GM23338 (cell line): ENCODE measurements around the gene NF1. TPM values are rescaled to one million over a fixed set of nuclear protein-coding genes. Genes with fewer than 3 reads are reported as not detected.
"Not testable (repeated sequence)": the region's sequence is repeated elsewhere in the genome, so short reads cannot be mapped to it uniquely, and the experiment has no call there.

ENCODE experiments used
- ATAC-seq: fragments of 200-7000 bp; cut with Tn5 transposase; 3 replicates; pipeline ENCODE4 v1.9.1; 2020
- DNase-seq: peaks from one replicate; pipeline ENCODE4 v3.0.0-alpha.2; 2015; ENCODE audit warnings: low spot score
- H2AFZ ChIP-seq: fragments of 200-600 bp; sonication (generic); 2 replicates; pipeline ENCODE4 v1.8.0; 2016; ENCODE audit warnings: antibody characterized with exemption, mild to moderate bottlenecking, moderate library complexity
- H3F3A ChIP-seq: fragments of 200-600 bp; sonication (generic); replicated peaks from 2 replicates; pipeline ENCODE4 v1.8.0; 2017; ENCODE audit warnings: antibody characterized with exemption, mixed run types, low read depth
- H3K27ac ChIP-seq: fragments of 200-600 bp; sonication (generic); 2 replicates; pipeline ENCODE4 v1.6.1; 2016; ENCODE audit warnings: low read depth
- H3K27me3 ChIP-seq: fragments of 200-600 bp; sonication (generic); 2 replicates; pipeline ENCODE4 v1.8.0; 2016; ENCODE audit warnings: mild to moderate bottlenecking, mixed run types, moderate library complexity; ENCODE audit not compliant: insufficient read depth
- H3K36me3 ChIP-seq: fragments of 200-600 bp; sonication (generic); 2 replicates; pipeline ENCODE4 v1.8.0; 2016; ENCODE audit warnings: mild to moderate bottlenecking; ENCODE audit not compliant: insufficient read depth
- H3K4me1 ChIP-seq: fragments of 200-600 bp; sonication (generic); 2 replicates; pipeline ENCODE4 v1.8.0; 2016; ENCODE audit warnings: mild to moderate bottlenecking, moderate library complexity; ENCODE audit not compliant: insufficient read depth
- H3K4me2 ChIP-seq: fragments of 200-600 bp; sonication (generic); 2 replicates; pipeline ENCODE4 v1.7.1; 2017; ENCODE audit warnings: mixed run types
- H3K4me3 ChIP-seq: fragments of 200-600 bp; sonication (generic); 2 replicates; pipeline ENCODE4 v1.6.1; 2016; ENCODE audit warnings: mixed run types
- H3K79me2 ChIP-seq: fragments of 200-600 bp; sonication (generic); replicated peaks from 2 replicates; pipeline ENCODE4 v1.8.0; 2017; ENCODE audit warnings: mild to moderate bottlenecking; ENCODE audit not compliant: insufficient read depth
- H3K9me2 ChIP-seq: fragments of 200-600 bp; sonication (generic); 2 replicates; pipeline ENCODE4 v1.8.0; 2017; ENCODE audit not compliant: insufficient read depth
- H4K20me1 ChIP-seq: fragments of 200-600 bp; sonication (generic); replicated peaks from 2 replicates; pipeline ENCODE4 v1.8.0; 2017; ENCODE audit warnings: mild to moderate bottlenecking; ENCODE audit not compliant: insufficient read depth
- H3K27ac Mint-ChIP-seq: 2 replicates; pipeline ENCODE4 v1.8.0; 2020; ENCODE audit warnings: inconsistent platforms, mild to moderate bottlenecking, moderate library complexity, mixed read lengths
- H3K27me3 Mint-ChIP-seq: 3 replicates; pipeline ENCODE4 v1.8.0; 2022; ENCODE audit warnings: low read depth, mild to moderate bottlenecking, moderate library complexity, mixed read lengths, inconsistent platforms; ENCODE audit not compliant: insufficient read depth, poor library complexity
- H3K36me3 Mint-ChIP-seq: 3 replicates; pipeline ENCODE4 v1.8.0; 2021; ENCODE audit warnings: low read depth, mild to moderate bottlenecking, inconsistent platforms, moderate library complexity, mixed read lengths
- H3K4me1 Mint-ChIP-seq: 3 replicates; pipeline ENCODE4 v1.8.0; 2020; ENCODE audit warnings: mild to moderate bottlenecking, inconsistent platforms, mixed read lengths
- H3K4me3 Mint-ChIP-seq: 3 replicates; pipeline ENCODE4 v1.8.0; 2021; ENCODE audit warnings: moderate library complexity, mild to moderate bottlenecking, inconsistent platforms, mixed read lengths
- H3K9me3 Mint-ChIP-seq: 3 replicates; pipeline ENCODE4 v1.8.0; 2020; ENCODE audit warnings: moderate library complexity, mild to moderate bottlenecking, inconsistent platforms, mixed read lengths
- CTCF ChIP-seq, 2 experiments: fragments of 200-600 bp in 1 of 2; sonication (generic) in 1 of 2; conservative IDR thresholded peaks; 2 replicates each; pipeline versions ENCODE4 v1.5.1 to v1.6.1; 2016 to 2017; ENCODE audit warnings: antibody characterized with exemption in 2 of 2, low read depth in 2 of 2, mild to moderate bottlenecking in 2 of 2, moderate library complexity in 1 of 2
- STAT1 ChIP-seq: IDR thresholded peaks from one replicate; pipeline ENCODE4 v1.6.1; 2016; ENCODE audit warnings: antibody characterized with exemption; ENCODE audit not compliant: unreplicated experiment
- ZNF114 ChIP-seq: fragments of 250-450 bp; sonication (Bioruptor Pico); IDR thresholded peaks from 2 replicates; pipeline ENCODE4 v1.5.0; 2020; ENCODE audit warnings: mild to moderate bottlenecking, moderate library complexity
- polyA plus RNA-seq: library from polyadenylated mRNA; unstranded; fragments of >200 nt; fragmentation: Nextera tagmentation; extraction: Ambion mirVana; gene quantifications from 2 replicates; pipeline ENCODE4 v1.2.1, GENCODE V29; 2016
- total RNA-seq: library from RNA; depleted of rRNA; stranded (reverse); fragments of >200 nt; shearing (Covaris generic); gene quantifications from 2 replicates; pipeline ENCODE4 v1.2.3, GENCODE V29; 2014

Gene NF1
- total and polyA plus RNA-seq, 2 experiments from 2014 or later = 16.3 to 49.7 TPM

- no peak overlapping the region for H3K27ac ChIP-seq
- H3K36me3 ChIP-seq = no peaks in the 10 kb centered on the region; the same call in 1 of the 2 replicates
- ATAC-seq (no peak), DNase-seq (no peak)
- no peaks in the 10 kb centered on the region for H3K79me2 ChIP-seq
- H3K4me2 ChIP-seq = no peak overlapping the region
- Mint-ChIP-seq H3K27ac (no peak overlapping the region), H3K4me1 (no peaks in the 10 kb centered on the region), H3K9me3 (no peaks in the 10 kb centered on the region), H3K4me3 (no peak overlapping the region), H3K36me3 (peaks cover 5% of the 10 kb centered on the region; the same call in 2 of the 3 replicates), H3K27me3 (no peaks in the 10 kb centered on the region)
- no peak for TF ChIP-seq STAT1
- H4K20me1 ChIP-seq = no peaks in the 10 kb centered on the region
- no peaks in the 10 kb centered on the region for H3K27me3 ChIP-seq
- no peak overlapping the region for H3K4me3 ChIP-seq
- H3F3A ChIP-seq = no peaks in the 10 kb centered on the region
- no peak overlapping the region for H2AFZ ChIP-seq
- no peaks in the 10 kb centered on the region for H3K4me1 ChIP-seq
- H3K9me2 ChIP-seq = no peaks in the 10 kb centered on the region
Observed at GRCh38 chr17:31261601-31262000, 166.8 kb downstream of the NF1 start.

- not testable (repeated sequence) for H3F3A ChIP-seq, H3K4me1 Mint-ChIP-seq
Observed at GRCh38 chr17:31262923-31263322, 168.1 kb downstream of the NF1 start.

GRCh38 chr17:31266042-31266441 is 171.3 kb downstream of the NF1 start:
- H3K9me2 ChIP-seq = no peaks in the 10 kb centered on the region
- H3K27ac ChIP-seq = no peak overlapping the region
- Mint-ChIP-seq H3K4me1 (peaks cover 9% of the 10 kb centered on the region; the same call in 2 of the 3 replicates), H3K36me3 (peaks cover 15% of the 10 kb centered on the region), H3K9me3 (no peaks in the 10 kb centered on the region), H3K27me3 (no peaks in the 10 kb centered on the region), H3K27ac (0 out of 2 replicates have a peak overlapping the region, but pooled peaks have one; percentile 12), H3K4me3 (no peak overlapping the region)
- no peaks in the 10 kb centered on the region for H3K36me3 ChIP-seq
- H3K27me3 ChIP-seq = no peaks in the 10 kb centered on the region
- TF ChIP-seq ZNF114 (CRISPR knock-in tag) = no peak
- TF ChIP-seq CTCF (conservative IDR thresholded peaks at IDR 0.05; ENCODE audit: low read depth in 2 of 2) = peak; percentile 50 to 61
- no peak overlapping the region for H3K4me2 ChIP-seq
- ATAC-seq = no peak
- no peak overlapping the region for H2AFZ ChIP-seq
- H3K4me3 ChIP-seq = no peak overlapping the region
- H3K4me1 ChIP-seq = 0 out of 2 replicates have a peak, but pooled peaks cover 4% of the 10 kb centered on the region
- H3K79me2 ChIP-seq = no peaks in the 10 kb centered on the region
- no peaks in the 10 kb centered on the region for H3F3A ChIP-seq
- DNase-seq = peak; percentile 50
- H4K20me1 ChIP-seq = no peaks in the 10 kb centered on the region

More at GRCh38 chr17:31262923-31263322, 168.1 kb downstream of the NF1 start:
- not testable (repeated sequence) for H3K79me2 ChIP-seq, H3K4me2 ChIP-seq, H3K9me2 ChIP-seq, H4K20me1 ChIP-seq, H3K27me3 ChIP-seq, H2AFZ ChIP-seq, H3K27ac Mint-ChIP-seq, H3K27me3 Mint-ChIP-seq, H3K27ac ChIP-seq, H3K4me1 ChIP-seq, DNase-seq, H3K9me3 Mint-ChIP-seq, ATAC-seq, H3K4me3 Mint-ChIP-seq, H3K4me3 ChIP-seq, H3K36me3 ChIP-seq
- peaks cover 12% of the 10 kb centered on the region for H3K36me3 Mint-ChIP-seq
